ENCODE data around the gene CNPY1.

- TF ChIP-seq CTCF (conservative IDR thresholded peaks at IDR 0.05 in 1 of 2, IDR thresholded peaks at IDR 0.05 in 1 of 2; ENCODE audit: extremely low read depth in 1 of 2, insufficient read depth in 1 of 2, low read depth in 1 of 2, low read length in 2 of 2) (no peak), EZH2 (IDR thresholded peaks at IDR 0.05; ENCODE audit: borderline replicate concordance, low read length) (no peak)
These were observed 23.3 kb upstream of the CNPY1 start for GRCh38 chr7:155569681-155570080.
